ENCODE results near the gene SMIM29.

DNA sequence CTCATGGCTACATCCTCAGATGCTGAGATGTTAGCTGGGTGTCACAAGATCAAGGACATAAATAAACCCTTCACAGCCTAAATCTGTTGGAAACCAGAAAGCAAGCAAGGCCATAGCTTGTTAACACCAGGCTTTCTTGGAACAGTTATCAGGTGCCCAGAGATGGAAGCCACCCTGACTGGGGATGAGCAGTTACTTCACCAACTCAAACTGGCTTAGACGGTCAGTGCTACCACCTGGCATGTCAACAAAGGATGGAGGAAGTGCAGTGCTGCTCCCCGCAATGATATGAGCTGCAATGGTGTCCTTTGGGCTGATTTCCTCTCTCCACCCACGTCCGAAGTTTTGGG, 28.9 kb upstream of the SMIM29 start:
- TF ChIP-seq, protein P1, sequence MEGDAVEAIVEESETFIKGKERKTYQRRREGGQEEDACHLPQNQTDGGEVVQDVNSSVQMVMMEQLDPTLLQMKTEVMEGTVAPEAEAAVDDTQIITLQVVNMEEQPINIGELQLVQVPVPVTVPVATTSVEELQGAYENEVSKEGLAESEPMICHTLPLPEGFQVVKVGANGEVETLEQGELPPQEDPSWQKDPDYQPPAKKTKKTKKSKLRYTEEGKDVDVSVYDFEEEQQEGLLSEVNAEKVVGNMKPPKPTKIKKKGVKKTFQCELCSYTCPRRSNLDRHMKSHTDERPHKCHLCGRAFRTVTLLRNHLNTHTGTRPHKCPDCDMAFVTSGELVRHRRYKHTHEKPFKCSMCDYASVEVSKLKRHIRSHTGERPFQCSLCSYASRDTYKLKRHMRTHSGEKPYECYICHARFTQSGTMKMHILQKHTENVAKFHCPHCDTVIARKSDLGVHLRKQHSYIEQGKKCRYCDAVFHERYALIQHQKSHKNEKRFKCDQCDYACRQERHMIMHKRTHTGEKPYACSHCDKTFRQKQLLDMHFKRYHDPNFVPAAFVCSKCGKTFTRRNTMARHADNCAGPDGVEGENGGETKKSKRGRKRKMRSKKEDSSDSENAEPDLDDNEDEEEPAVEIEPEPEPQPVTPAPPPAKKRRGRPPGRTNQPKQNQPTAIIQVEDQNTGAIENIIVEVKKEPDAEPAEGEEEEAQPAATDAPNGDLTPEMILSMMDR (conservative IDR thresholded peaks at IDR 0.05; ENCODE audit: low read depth, low read length), result no peak
- no peak for TF ChIP-seq EZH2 (IDR thresholded peaks at IDR 0.05; ENCODE audit: borderline replicate concordance, low read depth, low read length, poor library complexity, severe bottlenecking)
